Activated naive CD4-positive, alpha-beta T cell treated with anti-CD3 and anti-CD28 coated beads, Interleukin-2, amount 50 U/mL, for 24 hours (primary cell): Measurements from ENCODE around the gene TBC1D3.
"Not testable (repeated sequence)": the region's sequence is repeated elsewhere in the genome, so short reads cannot be mapped to it uniquely, and the experiment has no call there.

ENCODE experiments used
- H3K27ac Mint-ChIP-seq: one replicate; pipeline ENCODE4 v1.8.0; 2021; ENCODE audit warnings: mild to moderate bottlenecking, mixed read lengths
- H3K27me3 Mint-ChIP-seq: one replicate; pipeline ENCODE4 v1.8.0; 2021; ENCODE audit warnings: mixed read lengths
- H3K36me3 Mint-ChIP-seq: one replicate; pipeline ENCODE4 v1.8.0; 2021; ENCODE audit warnings: mixed read lengths
- H3K4me1 Mint-ChIP-seq: one replicate; pipeline ENCODE4 v1.8.0; 2021; ENCODE audit warnings: mixed read lengths
- H3K4me3 Mint-ChIP-seq: one replicate; pipeline ENCODE4 v1.8.0; 2021; ENCODE audit warnings: mild to moderate bottlenecking, mixed read lengths
- H3K9me3 Mint-ChIP-seq: one replicate; pipeline ENCODE4 v1.8.0; 2021; ENCODE audit warnings: mixed read lengths

The TBC1D3 gene

GRCh38 chr17:38192455-38192854, at the start of gene TBC1D3:
Gene TBC1D3 (minus strand): TSS chr17:38192555. CDS start chr17:38191029, 1,526 bp downstream.
- not testable (repeated sequence) for H3K27me3 Mint-ChIP-seq, H3K36me3 Mint-ChIP-seq, H3K9me3 Mint-ChIP-seq, H3K4me3 Mint-ChIP-seq, H3K27ac Mint-ChIP-seq, H3K4me1 Mint-ChIP-seq

- H3K27me3 Mint-ChIP-seq, H3K27ac Mint-ChIP-seq, H3K4me1 Mint-ChIP-seq, H3K9me3 Mint-ChIP-seq, H3K36me3 Mint-ChIP-seq, H3K4me3 Mint-ChIP-seq: not testable (repeated sequence)
Observed at GRCh38 chr17:38232790-38233189, 40.4 kb upstream of the TBC1D3 start.

GRCh38 chr17:38225844-38226495, 33.6 kb upstream of the TBC1D3 start:
- H3K9me3 Mint-ChIP-seq, H3K36me3 Mint-ChIP-seq, H3K27ac Mint-ChIP-seq, H3K27me3 Mint-ChIP-seq, H3K4me3 Mint-ChIP-seq, H3K4me1 Mint-ChIP-seq: not testable (repeated sequence)

- not testable (repeated sequence) for H3K27me3 Mint-ChIP-seq, H3K36me3 Mint-ChIP-seq, H3K4me3 Mint-ChIP-seq, H3K9me3 Mint-ChIP-seq, H3K27ac Mint-ChIP-seq, H3K4me1 Mint-ChIP-seq
Observed at GRCh38 chr17:38220867-38221266, 28.5 kb upstream of the TBC1D3 start.

GRCh38 chr17:38200271-38200670, 7.9 kb upstream of the TBC1D3 start:
- H3K4me3 Mint-ChIP-seq, H3K4me1 Mint-ChIP-seq, H3K36me3 Mint-ChIP-seq, H3K27me3 Mint-ChIP-seq, H3K9me3 Mint-ChIP-seq, H3K27ac Mint-ChIP-seq: not testable (repeated sequence)

- not testable (repeated sequence) for H3K9me3 Mint-ChIP-seq, H3K27me3 Mint-ChIP-seq, H3K4me3 Mint-ChIP-seq, H3K4me1 Mint-ChIP-seq, H3K36me3 Mint-ChIP-seq, H3K27ac Mint-ChIP-seq
Observed at GRCh38 chr17:38134860-38135259, 57.5 kb downstream of the TBC1D3 start.
